HepG2 (cell line): ENCODE measurements around the gene OGFR. TPM values are rescaled to one million over a fixed set of nuclear protein-coding genes. Genes with fewer than 3 reads are reported as not detected.

Experiments used
- CCAR2 ChIP-seq: fragments of 200-400 bp; formaldehyde crosslinking; optimal IDR thresholded peaks from 2 replicates; pipeline ENCODE3; 2018; ENCODE audit warnings: low read depth, mild to moderate bottlenecking, low read length, moderate library complexity
- CSRNP1 ChIP-seq: sonication (generic); formaldehyde crosslinking; IDR thresholded peaks from 2 replicates; pipeline ENCODE4 v1.8.1; 2023; ENCODE audit warnings: mild to moderate bottlenecking, missing genetic modification reagents
- DNMT1 ChIP-seq: sonication (generic); formaldehyde crosslinking; IDR thresholded peaks from 2 replicates; pipeline ENCODE4 v1.5.1; 2020; ENCODE audit warnings: mild to moderate bottlenecking, missing genetic modification reagents
- EED ChIP-seq: sonication (generic); formaldehyde crosslinking; IDR thresholded peaks from 2 replicates; pipeline ENCODE4 v1.5.0; 2020; ENCODE audit warnings: mild to moderate bottlenecking, missing genetic modification reagents
- FOXA3 ChIP-seq: IDR thresholded peaks from 2 replicates; pipeline ENCODE4 v1.6.1; 2016; ENCODE audit warnings: missing genetic modification reagents, missing compliant biosample characterization
- IRF1 ChIP-seq: sonication (generic); formaldehyde crosslinking; IDR thresholded peaks from 2 replicates; pipeline ENCODE4 v1.4.0; 2020; ENCODE audit warnings: low read depth, mild to moderate bottlenecking, missing genetic modification reagents
- ISL2 ChIP-seq: sonication (generic); formaldehyde crosslinking; IDR thresholded peaks from 2 replicates; pipeline ENCODE4 v1.5.0; 2020; ENCODE audit warnings: missing genetic modification reagents
- KLF16 ChIP-seq, 2 experiments: sonication (generic) in 1 of 2; formaldehyde crosslinking in 1 of 2; IDR thresholded peaks; 2 replicates each; pipeline versions ENCODE4 v1.6.1 to v1.8.0; 2016 to 2023; ENCODE audit warnings: missing genetic modification reagents in 2 of 2, missing compliant biosample characterization in 1 of 2
- MED13 ChIP-seq: sonication (generic); formaldehyde crosslinking; IDR thresholded peaks from 2 replicates; pipeline ENCODE4 v1.5.0; 2020; ENCODE audit warnings: missing genetic modification reagents
- NFYB ChIP-seq: sonication (generic); formaldehyde crosslinking; IDR thresholded peaks from 2 replicates; pipeline ENCODE4 v1.4.0; 2020; ENCODE audit warnings: missing genetic modification reagents
- PHF8 ChIP-seq: sonication (generic); formaldehyde crosslinking; IDR thresholded peaks from 2 replicates; pipeline ENCODE4 v1.5.0; 2020; ENCODE audit warnings: missing genetic modification reagents
- POLR2AphosphoS5 ChIP-seq: IDR thresholded peaks from 2 replicates; pipeline ENCODE4 v1.6.1; 2012; ENCODE audit warnings: low read depth, low read length
- STAT5B ChIP-seq: sonication (generic); formaldehyde crosslinking; IDR thresholded peaks from 2 replicates; pipeline ENCODE4 v1.4.0; 2020; ENCODE audit warnings: missing genetic modification reagents
- ZFP37 ChIP-seq: sonication (generic); formaldehyde crosslinking; IDR thresholded peaks from 2 replicates; pipeline ENCODE4 v1.4.0; 2020; ENCODE audit warnings: missing genetic modification reagents, borderline replicate concordance
- ZMYM4 ChIP-seq: sonication (generic); formaldehyde crosslinking; IDR thresholded peaks from 2 replicates; pipeline ENCODE4 v1.8.1; 2023; ENCODE audit warnings: mild to moderate bottlenecking, missing genetic modification reagents
- ZNF12 ChIP-seq: sonication (generic); formaldehyde crosslinking; IDR thresholded peaks from 2 replicates; pipeline ENCODE4 v1.5.0; 2020; ENCODE audit warnings: missing genetic modification reagents
- ZNF136 ChIP-seq: sonication (generic); formaldehyde crosslinking; IDR thresholded peaks from 2 replicates; pipeline ENCODE4 v1.8.1; 2022; ENCODE audit warnings: low read depth, mild to moderate bottlenecking, moderate library complexity, missing genetic modification reagents
- ZNF296 ChIP-seq: sonication (generic); formaldehyde crosslinking; conservative IDR thresholded peaks from 2 replicates; pipeline ENCODE4 v1.5.0; 2020; ENCODE audit warnings: mild to moderate bottlenecking, missing genetic modification reagents
- ZNF629 ChIP-seq: sonication (generic); formaldehyde crosslinking; conservative IDR thresholded peaks from 2 replicates; pipeline ENCODE4 v1.5.0; 2020; ENCODE audit warnings: missing genetic modification reagents
- ZNF747 ChIP-seq: sonication (generic); formaldehyde crosslinking; IDR thresholded peaks from 2 replicates; pipeline ENCODE4 v1.8.1; 2023; ENCODE audit warnings: missing genetic modification reagents, mild to moderate bottlenecking, borderline replicate concordance
- ZNF816 ChIP-seq: sonication (generic); formaldehyde crosslinking; IDR thresholded peaks from 2 replicates; pipeline ENCODE4 v1.8.0; 2022; ENCODE audit warnings: missing genetic modification reagents, mild to moderate bottlenecking, borderline replicate concordance
- ZSCAN20 ChIP-seq: sonication (generic); formaldehyde crosslinking; IDR thresholded peaks from 2 replicates; pipeline ENCODE4 v1.4.0; 2020; ENCODE audit warnings: missing genetic modification reagents, mild to moderate bottlenecking, borderline replicate concordance
- polyA plus RNA-seq, 8 experiments: library from polyadenylated mRNA; depleted of rRNA in 3 of 8; stranded (reverse) in 7 of 8; unstranded in 1 of 8; fragments of >200 nt; fragmentation: Illumina TruSeq in 4 of 8; extraction: Trizol in 4 of 8; gene quantifications; 2 replicates each; pipeline versions ENCODE4 v1.2.1 to v1.2.3, GENCODE V29; 2011 to 2016; ENCODE audit warnings: low read depth in 4 of 8, missing spikeins in 1 of 8, mixed read lengths in 1 of 8; ENCODE audit not compliant: insufficient read depth in 1 of 8
- total RNA-seq, 5 experiments: library from RNA; depleted of rRNA; stranded (reverse); fragments of >200 nt; fragmentation: Illumina TruSeq; extraction: Trizol; gene quantifications; 2 replicates each; pipeline ENCODE4 v1.2.3, GENCODE V29; 2016; ENCODE audit warnings: low read depth in 1 of 5
- TF ChIP-seq, protein P1 (sequence below): sonication (generic); formaldehyde crosslinking; IDR thresholded peaks from 2 replicates; pipeline ENCODE4 v1.8.1; 2023; ENCODE audit warnings: missing genetic modification reagents, inconsistent platforms, borderline replicate concordance
- TF ChIP-seq, protein P2 (sequence below): sonication (generic); formaldehyde crosslinking; IDR thresholded peaks from 2 replicates; pipeline ENCODE4 v1.5.0; 2020; ENCODE audit warnings: missing genetic modification reagents
- TF ChIP-seq, protein P3 (sequence below): sonication (generic); formaldehyde crosslinking; IDR thresholded peaks from 2 replicates; pipeline ENCODE4 v1.5.0; 2020; ENCODE audit warnings: missing genetic modification reagents, mild to moderate bottlenecking, borderline replicate concordance

Gene OGFR
- total and polyA plus RNA-seq, 2 of the 13 experiments (the other 11 are each of a cell fraction or from before 2014, with no cell fraction given): 47.7 to 81.8 TPM

DNA sequence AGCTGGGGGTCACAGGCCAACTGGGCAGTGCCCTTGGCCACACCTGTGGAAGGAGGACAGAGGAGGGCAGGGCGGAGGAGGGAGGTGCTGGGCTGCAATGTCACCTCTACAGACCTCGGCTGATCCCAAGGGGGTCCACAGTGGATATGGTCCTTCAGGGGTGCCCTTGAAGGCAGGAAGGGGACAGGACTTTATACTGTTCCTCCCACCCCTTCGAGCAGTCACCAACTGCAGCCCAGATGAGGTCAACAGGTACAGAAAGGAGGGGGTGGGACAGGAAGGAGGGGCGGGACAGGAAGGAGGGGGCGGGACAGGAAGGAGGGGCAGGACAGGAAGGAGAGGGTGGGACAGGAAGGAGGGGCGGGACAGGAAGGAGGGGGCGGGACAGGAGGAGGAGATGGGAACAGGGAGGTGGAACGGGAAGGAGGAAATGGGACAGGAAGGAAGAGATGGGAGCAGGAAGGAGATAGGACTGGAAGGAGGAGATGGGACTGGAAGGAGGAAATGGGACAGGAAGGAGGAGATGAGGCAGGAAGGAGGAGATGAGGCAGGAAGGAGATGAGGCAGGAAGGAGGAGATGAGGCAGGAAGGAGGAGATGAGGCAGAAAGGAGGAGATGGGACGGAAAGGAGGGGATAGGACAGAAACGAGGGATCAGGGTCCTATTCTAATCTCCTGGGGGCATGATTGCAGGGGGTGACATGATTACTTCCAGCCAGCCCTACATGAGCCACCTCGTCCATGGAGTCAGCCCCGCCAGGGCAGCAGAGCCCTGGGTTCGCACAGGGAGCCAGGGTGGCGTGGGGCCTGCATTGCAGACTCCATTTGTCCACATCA is 27.7 kb upstream of the OGFR start (continued):
- TF ChIP-seq, protein P1, sequence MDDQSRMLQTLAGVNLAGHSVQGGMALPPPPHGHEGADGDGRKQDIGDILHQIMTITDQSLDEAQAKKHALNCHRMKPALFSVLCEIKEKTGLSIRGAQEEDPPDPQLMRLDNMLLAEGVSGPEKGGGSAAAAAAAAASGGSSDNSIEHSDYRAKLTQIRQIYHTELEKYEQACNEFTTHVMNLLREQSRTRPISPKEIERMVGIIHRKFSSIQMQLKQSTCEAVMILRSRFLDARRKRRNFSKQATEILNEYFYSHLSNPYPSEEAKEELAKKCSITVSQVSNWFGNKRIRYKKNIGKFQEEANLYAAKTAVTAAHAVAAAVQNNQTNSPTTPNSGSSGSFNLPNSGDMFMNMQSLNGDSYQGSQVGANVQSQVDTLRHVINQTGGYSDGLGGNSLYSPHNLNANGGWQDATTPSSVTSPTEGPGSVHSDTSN (CRISPR knock-in tag): no peak
- TF ChIP-seq IRF1 (CRISPR knock-in tag) (no peak), FOXA3 (no peak), PHF8 (CRISPR knock-in tag) (no peak), DNMT1 (CRISPR knock-in tag) (no peak), ZSCAN20 (CRISPR knock-in tag) (no peak), ISL2 (CRISPR knock-in tag) (no peak), POLR2AphosphoS5 (peak; percentile 30; the same call in 1 of the 2 replicates), CCAR2 (peak; percentile 82), STAT5B (CRISPR knock-in tag) (no peak), NFYB (CRISPR knock-in tag) (no peak), ZMYM4 (no peak), MED13 (CRISPR knock-in tag) (no peak), ZNF629 (CRISPR knock-in tag) (no peak), ZNF136 (CRISPR knock-in tag) (no peak), KLF16 (CRISPR knock-in tag; IDR thresholded peaks at IDR 0.05) (no peak), ZNF816 (CRISPR knock-in tag) (no peak), ZNF12 (CRISPR knock-in tag) (no peak), CSRNP1 (CRISPR knock-in tag) (no peak), ZFP37 (CRISPR knock-in tag) (no peak), EED (CRISPR knock-in tag) (no peak), ZNF747 (CRISPR knock-in tag) (no peak), ZNF296 (CRISPR knock-in tag) (no peak)
- TF ChIP-seq, protein P2, sequence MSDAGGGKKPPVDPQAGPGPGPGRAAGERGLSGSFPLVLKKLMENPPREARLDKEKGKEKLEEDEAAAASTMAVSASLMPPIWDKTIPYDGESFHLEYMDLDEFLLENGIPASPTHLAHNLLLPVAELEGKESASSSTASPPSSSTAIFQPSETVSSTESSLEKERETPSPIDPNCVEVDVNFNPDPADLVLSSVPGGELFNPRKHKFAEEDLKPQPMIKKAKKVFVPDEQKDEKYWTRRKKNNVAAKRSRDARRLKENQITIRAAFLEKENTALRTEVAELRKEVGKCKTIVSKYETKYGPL (CRISPR knock-in tag): no peak
- TF ChIP-seq, protein P3, sequence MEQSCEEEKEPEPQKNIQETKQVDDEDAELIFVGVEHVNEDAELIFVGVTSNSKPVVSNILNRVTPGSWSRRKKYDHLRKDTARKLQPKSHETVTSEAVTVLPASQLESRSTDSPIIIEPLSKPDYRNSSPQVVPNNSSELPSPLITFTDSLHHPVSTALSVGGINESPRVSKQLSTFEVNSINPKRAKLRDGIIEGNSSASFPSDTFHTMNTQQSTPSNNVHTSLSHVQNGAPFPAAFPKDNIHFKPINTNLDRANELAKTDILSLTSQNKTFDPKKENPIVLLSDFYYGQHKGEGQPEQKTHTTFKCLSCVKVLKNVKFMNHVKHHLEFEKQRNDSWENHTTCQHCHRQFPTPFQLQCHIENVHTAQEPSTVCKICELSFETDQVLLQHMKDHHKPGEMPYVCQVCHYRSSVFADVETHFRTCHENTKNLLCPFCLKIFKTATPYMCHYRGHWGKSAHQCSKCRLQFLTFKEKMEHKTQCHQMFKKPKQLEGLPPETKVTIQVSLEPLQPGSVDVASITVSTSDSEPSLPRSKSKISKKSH: no peak
